Measurements from ENCODE around the gene TBCD. TPM values are rescaled to one million over a fixed set of nuclear protein-coding genes. Genes with fewer than 3 reads are reported as not detected.

The TBCD gene
- total RNA-seq, 1 donor from 2014 or later: 49.9 TPM

DNA sequence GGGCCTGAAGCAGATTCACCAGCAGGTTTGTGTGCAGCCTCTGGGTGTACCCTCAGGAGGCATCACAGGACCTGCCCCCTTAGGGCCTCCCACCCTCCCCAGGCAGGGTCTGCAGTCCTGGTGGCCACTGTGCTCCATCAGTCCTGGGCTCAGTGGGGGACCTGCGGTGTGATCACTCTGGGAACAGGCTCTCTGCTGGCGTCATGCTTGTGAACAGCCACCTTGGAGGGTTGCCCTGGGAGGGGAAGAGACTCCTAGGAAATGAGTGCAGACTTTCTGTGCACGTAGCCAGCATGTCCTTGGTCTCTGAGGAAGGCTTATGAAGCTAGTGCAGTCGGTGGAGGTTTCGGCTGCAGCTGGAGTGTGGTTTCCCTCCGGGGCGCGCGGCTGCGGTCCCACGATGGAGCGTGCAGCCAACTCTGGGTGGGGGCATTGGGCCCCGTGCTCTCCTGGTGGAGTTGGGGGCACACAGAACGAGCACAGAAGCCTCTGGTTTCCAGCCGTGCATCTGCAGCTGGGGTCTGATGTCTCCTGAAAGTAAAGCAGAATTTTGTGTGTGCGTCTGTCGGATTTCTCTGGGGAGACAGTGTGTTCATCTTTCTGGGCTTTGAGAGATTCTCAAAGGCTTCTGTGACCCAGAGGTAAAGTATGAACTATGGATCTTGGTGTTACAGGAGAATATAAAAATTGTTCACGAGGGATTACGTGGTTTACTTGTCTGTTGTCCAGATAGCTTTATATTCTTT, 156.1 kb downstream of the TBCD start:
- Mint-ChIP-seq H3K27ac (no peak overlapping the region), H3K9me3 (no peaks in the 10 kb centered on the region), H3K27me3 (no peaks in the 10 kb centered on the region), H3K4me1 (peaks cover 21% of the 10 kb centered on the region), H3K36me3 (ENCODE audit: low read depth) (peaks cover 21% of the 10 kb centered on the region), H3K4me3 (no peak overlapping the region)
- intact Hi-C loops (cut with micrococcal nuclease): no loop called here
- ChIA-PET POLR2A (interaction anchor here (0.7 kb wide), 1 partner anchor 405 kb away, joined by 5 read pairs; no protein-coding TSS in a partner anchor), CTCF (interaction anchor here (1.2 to 1.3 kb wide), 2 partner anchors 37 to 126 kb away, joined by 3 to 4 read pairs; no protein-coding TSS in a partner anchor)
- TF ChIP-seq, protein P1, sequence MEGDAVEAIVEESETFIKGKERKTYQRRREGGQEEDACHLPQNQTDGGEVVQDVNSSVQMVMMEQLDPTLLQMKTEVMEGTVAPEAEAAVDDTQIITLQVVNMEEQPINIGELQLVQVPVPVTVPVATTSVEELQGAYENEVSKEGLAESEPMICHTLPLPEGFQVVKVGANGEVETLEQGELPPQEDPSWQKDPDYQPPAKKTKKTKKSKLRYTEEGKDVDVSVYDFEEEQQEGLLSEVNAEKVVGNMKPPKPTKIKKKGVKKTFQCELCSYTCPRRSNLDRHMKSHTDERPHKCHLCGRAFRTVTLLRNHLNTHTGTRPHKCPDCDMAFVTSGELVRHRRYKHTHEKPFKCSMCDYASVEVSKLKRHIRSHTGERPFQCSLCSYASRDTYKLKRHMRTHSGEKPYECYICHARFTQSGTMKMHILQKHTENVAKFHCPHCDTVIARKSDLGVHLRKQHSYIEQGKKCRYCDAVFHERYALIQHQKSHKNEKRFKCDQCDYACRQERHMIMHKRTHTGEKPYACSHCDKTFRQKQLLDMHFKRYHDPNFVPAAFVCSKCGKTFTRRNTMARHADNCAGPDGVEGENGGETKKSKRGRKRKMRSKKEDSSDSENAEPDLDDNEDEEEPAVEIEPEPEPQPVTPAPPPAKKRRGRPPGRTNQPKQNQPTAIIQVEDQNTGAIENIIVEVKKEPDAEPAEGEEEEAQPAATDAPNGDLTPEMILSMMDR (IDR thresholded peaks at IDR 0.05): no peak
- DNase-seq (no peak), ATAC-seq (ENCODE audit: low read depth) (no peak)

DNA sequence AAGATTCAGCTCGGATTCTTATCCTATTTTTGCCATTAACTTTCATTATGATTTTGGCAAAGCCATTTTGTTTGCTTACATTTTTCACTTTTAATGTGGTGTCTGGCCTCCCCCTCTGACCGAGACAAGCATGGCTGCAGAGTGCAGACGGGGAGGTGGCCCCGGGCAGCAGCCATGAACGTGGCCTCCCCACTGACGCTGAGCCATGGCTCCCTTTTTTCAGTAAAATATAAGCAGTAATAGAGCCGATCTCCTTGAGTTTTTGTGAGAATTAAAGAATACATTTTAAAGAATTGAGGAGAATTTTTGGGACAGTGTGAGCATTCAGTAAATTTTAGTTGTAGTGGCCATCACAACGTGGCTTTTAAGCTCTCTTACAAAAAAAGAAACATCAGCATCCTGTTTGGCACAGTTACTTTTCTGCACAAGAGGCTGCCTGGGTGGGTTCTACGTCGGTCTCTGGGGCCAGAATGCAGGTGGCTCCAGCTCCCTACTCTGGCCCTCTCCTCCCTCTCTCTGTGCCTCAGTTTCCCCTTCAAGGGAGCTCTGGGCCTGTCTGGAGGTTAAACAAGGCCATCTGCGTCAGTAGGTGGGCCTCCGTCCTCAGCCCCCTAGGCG, 156.8 kb downstream of the TBCD start:
- ChIA-PET POLR2A (no interaction called here), CTCF (interaction anchor here (1.2 to 1.3 kb wide), 2 partner anchors 37 to 127 kb away, joined by 3 to 4 read pairs; no protein-coding TSS in a partner anchor)
- H3K36me3 Mint-ChIP-seq (ENCODE audit: low read depth): peaks cover 15% of the 10 kb centered on the region
- intact Hi-C loops (cut with micrococcal nuclease): no loop called here
- no peaks in the 10 kb centered on the region for H3K27me3 Mint-ChIP-seq
- ATAC-seq (ENCODE audit: low read depth): no peak
- no peaks in the 10 kb centered on the region for H3K9me3 Mint-ChIP-seq
- no peak overlapping the region for H3K27ac Mint-ChIP-seq
- no peak overlapping the region for H3K4me3 Mint-ChIP-seq
- TF ChIP-seq, protein P1 (IDR thresholded peaks at IDR 0.05): no peak
- peaks cover 21% of the 10 kb centered on the region for H3K4me1 Mint-ChIP-seq
- DNase-seq: no peak

DNA sequence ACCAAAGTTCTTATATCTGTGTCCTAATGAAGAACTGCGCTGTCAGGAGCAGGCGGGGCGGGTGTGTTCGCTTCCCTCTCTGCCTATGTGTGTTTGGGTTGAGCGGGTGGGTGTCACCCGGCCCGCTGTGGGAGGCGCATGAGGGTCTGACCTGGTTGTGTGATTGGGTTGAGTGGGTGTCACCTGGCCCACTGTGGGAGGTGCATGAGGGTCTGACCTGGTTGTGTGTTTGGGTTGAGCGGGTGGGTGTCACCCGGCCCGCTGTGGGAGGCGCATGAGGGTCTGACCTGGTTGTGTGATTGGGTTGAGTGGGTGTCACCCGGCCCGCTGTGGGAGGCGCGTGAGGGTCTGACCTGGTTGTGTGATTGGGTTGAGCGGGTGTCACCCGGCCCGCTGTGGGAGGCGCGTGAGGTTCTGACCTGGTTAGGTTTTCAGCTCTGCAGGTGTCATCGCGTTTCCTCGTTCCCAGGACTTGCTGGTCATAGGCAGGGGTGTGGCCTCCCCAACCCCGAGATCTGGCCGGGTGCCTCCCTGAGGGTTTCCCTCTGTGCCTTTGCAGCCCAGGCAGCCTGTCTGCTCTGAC, 157.5 kb downstream of the TBCD start:
- TF ChIP-seq, protein P1 (IDR thresholded peaks at IDR 0.05): no peak
- Mint-ChIP-seq H3K36me3 (ENCODE audit: low read depth) (peaks cover 10% of the 10 kb centered on the region), H3K4me3 (no peak overlapping the region), H3K27me3 (no peaks in the 10 kb centered on the region), H3K27ac (no peak overlapping the region), H3K4me1 (peaks cover 24% of the 10 kb centered on the region), H3K9me3 (no peaks in the 10 kb centered on the region)
- no peak for ATAC-seq (ENCODE audit: low read depth)
- no peak for DNase-seq
- intact Hi-C loops (cut with micrococcal nuclease): no loop called here
- POLR2A ChIA-PET: no interaction called here
- CTCF ChIA-PET: no interaction called here

DNA sequence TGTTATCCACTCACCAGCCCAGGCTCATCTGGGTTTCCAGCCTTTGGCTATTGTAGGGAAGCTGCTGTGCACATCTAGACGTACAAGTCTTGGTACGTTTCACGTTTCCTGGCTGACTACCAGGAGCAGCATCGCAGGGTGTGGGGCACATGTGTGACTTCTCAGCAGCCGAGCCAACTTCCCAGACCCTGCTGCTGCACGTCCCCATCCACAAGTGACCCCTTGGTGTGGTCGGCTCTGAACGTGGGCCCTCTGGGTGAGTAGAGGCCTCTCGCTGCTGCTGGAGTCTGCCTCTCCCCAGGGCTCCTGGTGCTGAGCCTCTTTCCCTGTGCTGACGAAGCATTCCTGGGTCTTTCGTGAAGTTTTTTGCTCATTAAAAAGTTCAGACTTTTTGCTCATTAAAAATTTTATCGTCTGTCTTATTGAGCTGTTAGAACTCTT, 158.2 kb downstream of the TBCD start:
- Mint-ChIP-seq H3K27me3 (no peaks in the 10 kb centered on the region), H3K27ac (no peak overlapping the region), H3K4me3 (no peak overlapping the region), H3K36me3 (ENCODE audit: low read depth) (peaks cover 7% of the 10 kb centered on the region), H3K9me3 (no peaks in the 10 kb centered on the region), H3K4me1 (peaks cover 31% of the 10 kb centered on the region)
- intact Hi-C loops (cut with micrococcal nuclease): no loop called here
- ATAC-seq (ENCODE audit: low read depth) (no peak), DNase-seq (no peak)
- CTCF ChIA-PET: no interaction called here
- TF ChIP-seq, protein P1 (IDR thresholded peaks at IDR 0.05): no peak
- POLR2A ChIA-PET: no interaction called here

DNA sequence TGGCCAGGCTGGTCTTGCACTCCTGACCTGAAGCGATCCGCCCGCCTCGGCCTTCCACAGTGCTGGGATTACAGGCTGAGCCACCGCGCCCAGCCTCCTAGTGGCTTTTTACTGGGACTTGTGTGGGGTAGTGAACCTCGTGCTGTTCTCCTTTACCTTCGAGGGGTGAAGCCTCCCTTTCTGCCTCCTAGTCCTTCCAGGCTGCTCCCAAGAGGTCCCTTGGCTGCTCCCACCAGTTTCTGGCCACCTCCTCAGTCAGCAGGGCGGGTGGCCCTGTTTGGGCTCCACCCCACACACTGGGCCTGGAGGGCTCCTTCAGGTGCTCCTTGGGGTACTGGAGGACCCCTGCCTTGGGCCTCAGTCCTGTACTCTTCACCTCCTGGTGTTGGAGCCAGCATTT, 158.9 kb downstream of the TBCD start:
- intact Hi-C loops (cut with micrococcal nuclease): no loop called here
- no peak overlapping the region for H3K27ac Mint-ChIP-seq
- CTCF ChIA-PET: interaction anchor here (1.0 to 1.3 kb wide), 2 partner anchors 32 to 129 kb away, joined by 3 read pairs; no protein-coding TSS in a partner anchor

More for the DNA sequence above, 158.9 kb downstream of the TBCD start:
- TF ChIP-seq, protein P1 (IDR thresholded peaks at IDR 0.05): no peak
- H3K27me3 Mint-ChIP-seq: no peaks in the 10 kb centered on the region
- ATAC-seq (ENCODE audit: low read depth): no peak
- POLR2A ChIA-PET: no interaction called here
- H3K36me3 Mint-ChIP-seq (ENCODE audit: low read depth): peaks cover 6% of the 10 kb centered on the region
- H3K9me3 Mint-ChIP-seq: no peaks in the 10 kb centered on the region
- H3K4me3 Mint-ChIP-seq: no peak overlapping the region
- peaks cover 38% of the 10 kb centered on the region for H3K4me1 Mint-ChIP-seq
- no peak for DNase-seq

All from activated B cell treated with CpG ODN at 0.5 μM for 24 hours (primary cell).